DMS79 (cell line): ENCODE data around the gene LAGE3.
A peak's percentile ranks its signal among the peaks of the same experiment; 100 is the strongest.

Experiments
- DNase-seq: peaks from one replicate; lab custom pipeline; 2025; lab: John Stamatoyannopoulos, UW

Gene LAGE3

DNA sequence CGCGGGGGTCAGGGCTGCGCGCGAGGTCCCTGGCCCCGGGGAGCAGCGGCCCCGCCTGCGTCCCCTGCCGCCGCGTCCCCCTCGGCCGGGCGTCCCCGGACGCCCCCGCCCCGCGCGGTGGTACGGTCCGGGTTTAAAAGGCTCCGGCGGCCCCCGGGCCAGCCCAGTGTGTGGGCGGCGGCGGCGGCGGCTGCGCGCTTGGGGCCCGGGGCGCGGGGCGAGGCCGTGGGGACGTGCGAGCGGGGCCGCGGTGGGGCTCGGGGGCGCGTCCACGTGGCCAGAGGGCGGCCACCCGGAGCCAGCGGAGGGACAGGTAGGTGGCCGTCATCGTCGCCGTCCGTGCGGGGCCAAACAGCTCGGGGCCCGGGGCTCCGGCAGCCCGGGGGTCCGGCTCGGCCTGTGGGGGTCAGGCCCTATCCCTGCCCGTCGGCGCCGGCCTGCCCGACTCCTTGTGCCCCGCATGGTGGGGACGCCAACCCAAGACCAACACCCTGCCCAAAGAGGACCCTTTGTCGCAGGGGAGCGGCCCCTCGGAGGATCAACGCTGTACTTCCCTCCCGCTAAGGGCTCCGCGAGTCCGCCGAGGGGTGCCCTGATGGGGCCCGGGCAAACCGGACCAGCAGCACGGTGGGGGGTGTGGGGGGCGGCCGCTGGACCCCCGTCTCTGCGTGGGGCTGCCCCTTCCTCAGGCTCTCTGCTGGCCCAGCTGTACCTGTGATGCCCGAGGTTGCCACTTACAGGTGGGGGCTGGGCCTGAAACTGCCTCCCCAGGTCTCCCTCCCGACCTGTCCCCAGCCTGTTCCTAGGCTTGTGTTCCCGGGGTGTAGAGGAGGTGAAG, 20.7 kb downstream of the LAGE3 start, which contains the start of gene PLXNA3:
TSS of gene PLXNA3 (plus strand) at position 166 of the 838 bp plus-strand sequence. CDS start 1,903 bp downstream, outside the sequence.
- DNase-seq: no peak

DNA sequence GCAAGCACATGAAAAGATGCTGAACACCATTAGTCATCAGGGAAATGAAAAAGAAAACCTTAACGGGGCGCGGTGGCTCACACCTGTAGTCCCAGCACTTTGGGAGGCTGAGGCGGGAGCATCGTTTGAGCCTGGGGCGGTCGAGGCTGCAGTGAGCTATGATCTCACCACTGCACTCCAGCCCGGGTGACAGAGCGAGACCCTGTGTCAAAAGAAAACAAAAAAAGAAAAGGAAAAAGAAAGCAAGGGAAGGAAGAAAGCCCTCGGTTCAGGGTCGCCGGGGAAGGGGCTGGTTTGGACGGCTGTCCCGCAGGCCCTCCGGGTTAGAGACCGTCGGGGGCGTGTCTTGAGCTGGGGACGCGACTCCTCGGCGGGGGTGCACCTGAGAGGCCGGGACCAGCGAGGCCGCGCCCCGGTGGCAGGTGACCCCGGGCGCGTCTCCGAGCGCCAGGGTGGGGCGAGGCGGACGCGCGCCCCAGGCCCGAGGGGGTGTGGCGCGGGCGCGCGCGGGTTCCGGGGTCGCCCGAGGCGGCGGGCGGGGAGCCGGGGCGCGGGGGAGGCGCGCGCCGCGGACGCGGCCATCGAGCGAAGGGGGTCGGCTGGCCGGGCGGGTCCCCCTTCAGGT, 21.5 kb downstream of the LAGE3 start:
- no peak for DNase-seq

DNA sequence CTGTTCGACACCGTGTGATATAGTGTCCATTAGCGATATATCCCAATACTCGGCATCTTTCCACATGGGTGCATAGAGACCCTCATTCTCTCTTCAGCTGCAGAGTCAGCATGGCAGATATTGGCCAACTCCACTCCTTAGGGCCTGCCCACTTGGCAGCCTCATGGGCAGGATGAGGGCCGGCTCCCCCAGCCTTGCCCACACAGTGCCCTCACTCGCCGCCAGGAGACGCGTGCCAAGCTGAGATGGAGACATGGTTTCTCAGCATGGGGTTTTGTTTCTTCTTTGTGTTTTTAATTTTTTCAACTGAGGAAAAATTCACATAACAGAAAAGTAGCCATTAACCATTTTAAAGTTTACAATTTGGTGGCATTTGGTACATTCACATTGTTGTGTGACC, 26.3 kb downstream of the LAGE3 start:
- DNase-seq: no peak

DNA sequence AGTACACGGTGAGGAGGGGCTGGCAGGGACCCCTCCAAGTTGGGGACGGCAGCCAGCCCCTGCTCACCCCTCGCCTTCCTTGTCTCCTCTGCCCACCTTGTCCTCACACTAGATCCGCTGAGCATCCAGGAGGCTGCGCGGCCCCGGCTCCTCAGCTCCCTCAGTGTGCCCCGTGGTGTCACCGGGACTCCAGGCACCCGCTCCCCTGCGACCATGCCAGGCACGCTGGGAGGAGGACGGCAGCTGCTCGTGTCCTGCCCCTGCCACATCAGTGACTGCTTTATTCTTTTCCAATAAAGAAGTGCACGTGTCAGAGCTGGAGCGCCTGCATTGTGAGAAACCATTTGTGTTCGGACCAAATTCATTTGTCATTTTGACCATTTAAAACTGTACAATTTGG, 28.8 kb downstream of the LAGE3 start:
- DNase-seq: no peak

DNA sequence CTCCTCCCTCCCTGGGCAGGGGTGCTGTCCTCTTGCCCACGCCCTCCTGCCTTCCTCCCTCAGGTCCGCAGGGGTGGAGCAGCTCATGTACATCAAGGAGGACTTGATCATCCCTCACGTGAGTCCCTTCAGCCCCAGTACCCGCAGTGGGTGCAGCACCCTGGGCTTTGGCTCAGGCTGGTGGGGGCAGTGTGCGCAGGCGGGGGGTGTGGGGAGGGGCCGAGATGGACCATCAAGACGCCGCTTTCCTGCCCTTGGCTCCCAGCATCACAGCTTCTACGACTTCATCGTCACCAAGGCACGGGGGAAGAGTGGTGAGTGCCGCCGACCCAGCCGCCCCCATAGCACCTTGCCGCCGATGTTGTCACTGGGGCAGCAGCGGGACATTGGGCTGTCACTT, 29.5 kb downstream of the LAGE3 start:
- no peak for DNase-seq

DNA sequence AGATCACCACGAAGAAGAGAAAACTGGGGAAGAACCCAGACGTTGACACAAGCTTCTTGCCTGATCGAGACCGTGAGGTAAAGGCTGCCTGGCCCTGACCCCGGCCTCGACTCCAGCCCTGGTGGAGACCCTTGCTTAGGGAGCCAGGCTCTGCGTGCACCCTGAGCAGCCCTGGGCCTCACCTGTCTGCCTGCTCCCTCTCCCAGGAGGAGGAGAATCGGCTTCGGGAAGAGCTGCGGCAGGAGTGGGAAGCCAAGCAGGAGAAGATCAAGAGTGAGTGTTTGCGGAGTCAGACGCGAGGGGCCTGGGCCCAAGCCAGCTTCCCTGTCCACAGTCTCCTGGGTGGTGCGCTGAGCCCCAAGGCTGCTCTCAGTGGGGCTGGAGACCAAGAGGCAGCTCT, 30.6 kb downstream of the LAGE3 start:
- DNase-seq: no peak

DNA sequence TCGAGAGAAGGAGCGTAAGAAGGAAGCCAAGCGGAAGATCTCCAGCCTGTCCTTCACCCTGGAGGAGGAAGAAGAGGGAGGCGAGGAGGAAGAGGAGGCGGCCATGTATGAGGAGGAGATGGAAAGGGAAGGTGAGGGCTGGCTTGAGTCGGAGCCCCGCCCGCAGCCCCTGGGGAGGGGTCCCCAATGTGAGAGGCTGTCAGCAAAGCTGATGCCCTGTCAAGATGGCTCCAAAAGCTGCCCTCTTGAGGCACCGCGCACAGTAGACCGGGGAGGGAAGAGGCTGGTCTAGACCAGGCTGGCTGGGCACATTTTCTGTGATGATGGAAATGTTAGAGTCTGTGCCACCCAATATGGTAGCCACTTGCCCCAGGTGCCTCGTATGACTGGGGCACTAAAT, 32.7 kb downstream of the LAGE3 start:
- DNase-seq: no peak

DNA sequence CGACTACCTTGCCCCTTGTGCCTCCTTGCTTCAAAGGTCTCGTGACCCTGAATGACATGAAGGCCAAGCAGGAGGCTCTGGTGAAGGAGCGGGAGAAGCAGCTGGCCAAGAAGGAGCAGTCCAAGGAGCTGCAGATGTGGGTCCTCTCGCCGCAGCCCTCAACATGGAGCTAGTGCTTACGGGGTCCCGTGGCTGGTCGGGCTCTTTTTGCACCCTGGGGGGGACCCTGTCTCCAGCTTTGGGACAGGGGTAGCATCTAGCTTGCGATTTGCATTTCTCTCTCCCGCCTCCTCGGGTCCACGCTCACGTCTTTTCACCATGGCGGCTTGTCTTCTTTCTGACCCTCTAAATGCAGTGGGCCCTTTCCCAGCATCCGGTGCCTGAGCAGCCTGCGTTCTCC, 33.3 kb downstream of the LAGE3 start:
- DNase-seq: no peak

DNA sequence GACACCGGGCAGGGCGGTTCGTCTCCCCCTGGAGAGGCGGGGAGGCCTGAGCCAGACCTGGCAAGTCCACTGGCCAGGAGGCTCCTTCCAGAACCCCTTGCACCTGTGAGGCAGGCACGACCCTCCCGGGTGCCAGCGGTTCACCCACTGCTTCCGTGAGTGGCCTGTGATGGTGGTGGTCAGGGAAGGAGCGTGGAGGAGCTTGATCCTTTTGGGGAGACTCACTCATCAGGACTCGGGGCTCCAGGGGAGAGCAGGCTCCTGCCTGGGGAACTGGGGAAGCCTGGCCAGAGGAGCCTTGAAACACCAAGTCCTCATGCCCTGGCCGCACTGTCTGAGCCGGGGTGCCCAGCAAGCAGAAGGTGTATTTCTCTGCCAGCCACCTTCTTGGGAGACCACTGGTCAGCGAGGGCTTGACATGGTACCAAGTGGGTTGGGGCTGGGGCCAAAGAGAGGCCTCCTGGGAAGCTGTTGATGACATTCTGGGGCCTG, 34.3 kb downstream of the LAGE3 start:
- DNase-seq: no peak

DNA sequence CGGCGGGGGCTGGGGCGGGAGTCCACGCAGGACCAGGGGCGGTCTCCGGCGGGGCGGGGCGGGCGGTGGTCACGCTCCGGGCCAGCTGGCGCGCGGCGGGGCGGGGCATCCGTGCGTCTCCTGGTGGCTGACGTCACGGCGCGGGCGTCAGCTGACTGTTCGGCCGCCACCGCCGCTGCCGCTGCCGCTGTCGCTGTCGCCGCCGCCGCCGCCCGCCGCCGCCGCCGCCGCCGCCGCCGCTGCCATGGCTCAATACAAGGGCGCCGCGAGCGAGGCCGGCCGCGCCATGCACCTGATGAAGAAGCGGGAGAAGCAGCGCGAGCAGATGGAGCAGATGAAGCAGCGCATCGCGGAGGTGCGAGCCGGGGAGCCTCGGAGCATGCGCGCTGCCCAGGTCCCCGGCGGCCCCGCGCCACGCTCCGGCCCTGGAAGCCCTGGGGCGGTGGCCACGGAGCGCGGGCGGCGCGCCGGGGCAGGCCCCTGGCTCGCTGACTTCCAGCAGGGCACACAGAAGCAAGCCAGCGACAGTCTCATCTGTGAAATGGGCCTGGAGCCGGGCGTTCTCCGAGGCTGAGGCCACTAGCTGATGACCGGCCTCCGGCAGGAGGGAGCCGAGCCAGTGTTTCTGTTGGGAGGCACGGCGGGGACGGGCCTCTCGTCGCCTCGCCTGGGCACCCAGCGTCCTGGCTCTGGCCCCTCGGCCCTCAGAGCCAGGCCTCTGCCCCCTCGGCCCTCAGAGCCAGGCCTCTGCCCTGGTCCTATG, 34.9 kb downstream of the LAGE3 start, which contains the start of gene FAM50A:
TSS of gene FAM50A (plus strand) at position 150 of the 763 bp plus-strand sequence. CDS start at position 245, 95 bp downstream.
- DNase-seq: peak; percentile 18

DNA sequence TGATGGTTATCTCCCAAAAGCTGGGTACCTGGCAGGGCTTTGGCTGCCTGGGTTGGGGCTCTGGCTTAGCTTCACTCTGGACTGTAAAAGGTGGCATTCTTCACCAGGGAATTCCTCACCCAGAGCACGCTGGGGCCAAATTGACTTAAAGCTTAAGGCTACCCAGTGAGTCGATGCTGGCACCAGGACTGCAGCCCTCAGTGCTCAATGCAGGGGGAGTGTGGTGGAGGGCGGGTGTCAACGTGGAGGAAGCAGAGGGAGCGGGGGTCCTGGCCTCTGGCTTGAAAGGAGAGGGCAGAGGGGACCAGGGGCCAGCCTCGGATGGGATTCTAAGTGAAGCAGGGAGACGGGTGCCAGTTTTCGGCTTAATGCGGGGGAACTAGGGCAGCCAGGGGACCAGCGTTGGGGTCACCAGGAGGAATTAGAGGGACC, 35.6 kb downstream of the LAGE3 start:
- no peak for DNase-seq

DNA sequence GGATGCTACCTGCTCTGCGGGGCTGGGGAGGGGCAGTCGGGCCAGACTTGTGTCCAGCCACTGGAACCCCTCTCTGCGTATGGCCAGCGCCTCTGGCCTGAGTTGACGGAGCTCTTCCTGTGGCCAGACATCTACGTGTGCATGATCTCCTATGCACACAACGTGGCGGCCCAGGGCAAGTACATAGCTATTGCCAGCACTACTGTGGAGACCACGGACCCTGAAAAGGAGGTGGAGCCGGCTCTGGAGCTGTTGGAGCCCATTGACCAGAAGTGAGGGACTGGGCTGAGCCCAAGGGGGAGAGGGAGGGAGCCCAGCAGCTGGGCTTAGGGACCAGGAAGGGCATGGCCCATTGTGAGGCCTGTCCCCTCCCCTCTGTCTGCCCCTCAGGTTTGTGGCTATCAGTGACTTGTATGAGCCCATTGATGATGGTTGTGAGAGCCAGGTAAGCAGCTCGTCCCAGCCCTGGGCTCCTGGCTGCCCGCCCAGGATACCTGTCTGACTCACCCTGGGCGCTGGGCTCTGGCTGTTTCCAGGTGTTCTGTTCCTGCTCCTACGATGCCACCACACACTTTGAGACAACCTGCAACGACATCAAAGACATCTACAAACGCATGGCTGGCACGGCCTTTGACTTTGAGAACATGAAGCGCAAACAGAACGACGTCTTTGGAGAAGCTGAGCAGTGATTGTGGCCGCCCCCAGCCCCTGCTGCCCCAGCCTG, 36.9 kb downstream of the LAGE3 start:
- DNase-seq: no peak

DNA sequence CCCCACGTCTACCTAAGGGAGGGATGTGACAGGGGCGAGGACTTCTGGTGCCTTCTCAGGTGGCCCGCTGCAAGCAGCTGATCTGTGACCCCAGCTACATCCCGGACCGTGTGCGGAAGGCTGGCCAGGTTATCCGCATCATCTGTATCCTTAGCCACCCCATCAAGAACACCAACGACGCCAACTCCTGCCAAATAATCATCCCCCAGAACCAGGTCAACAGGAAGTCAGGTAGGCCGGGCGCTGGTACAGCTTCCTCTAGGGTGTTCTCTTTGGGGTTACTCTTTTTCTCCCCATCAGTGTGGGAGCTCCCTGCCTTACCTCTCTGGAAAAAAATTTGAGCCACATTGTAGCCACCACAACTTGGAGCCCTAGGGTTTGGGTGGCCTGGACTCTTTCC, 37.5 kb downstream of the LAGE3 start:
- DNase-seq: no peak

DNA sequence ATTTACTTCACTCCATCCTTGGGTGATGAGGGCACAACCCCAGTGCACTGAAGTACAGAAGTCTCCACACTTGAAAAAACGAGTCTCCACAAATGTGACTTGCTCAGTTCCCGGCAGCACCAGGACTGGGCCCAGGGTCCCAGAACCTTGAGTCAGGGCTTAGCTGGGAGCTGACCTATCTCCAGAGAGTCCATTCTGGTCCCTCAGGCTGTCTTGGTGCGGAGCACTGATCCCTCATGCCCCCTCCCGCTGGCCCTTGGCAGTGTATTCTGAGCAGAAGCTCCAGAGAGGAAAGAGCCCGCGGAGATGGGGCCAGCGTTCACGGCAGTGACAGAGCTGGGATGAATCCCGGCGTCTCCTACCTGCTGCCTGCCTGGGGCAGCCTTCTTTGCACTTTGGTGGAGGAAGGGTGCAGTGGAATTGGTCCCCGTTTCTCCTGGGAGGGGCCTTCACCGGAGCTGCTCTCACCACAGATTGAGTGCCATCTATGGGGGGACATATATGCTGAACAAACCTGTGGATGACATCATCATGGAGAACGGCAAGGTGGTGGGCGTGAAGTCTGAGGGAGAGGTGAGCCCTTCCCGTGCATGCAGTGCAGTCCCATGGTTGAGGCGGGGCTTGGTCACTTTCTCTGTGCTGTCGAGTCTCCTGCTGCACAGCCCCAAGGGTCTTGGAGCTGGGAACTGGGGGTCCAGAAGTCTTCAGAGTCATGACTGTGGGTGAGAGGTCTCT, 38.3 kb downstream of the LAGE3 start:
- DNase-seq: no peak

DNA sequence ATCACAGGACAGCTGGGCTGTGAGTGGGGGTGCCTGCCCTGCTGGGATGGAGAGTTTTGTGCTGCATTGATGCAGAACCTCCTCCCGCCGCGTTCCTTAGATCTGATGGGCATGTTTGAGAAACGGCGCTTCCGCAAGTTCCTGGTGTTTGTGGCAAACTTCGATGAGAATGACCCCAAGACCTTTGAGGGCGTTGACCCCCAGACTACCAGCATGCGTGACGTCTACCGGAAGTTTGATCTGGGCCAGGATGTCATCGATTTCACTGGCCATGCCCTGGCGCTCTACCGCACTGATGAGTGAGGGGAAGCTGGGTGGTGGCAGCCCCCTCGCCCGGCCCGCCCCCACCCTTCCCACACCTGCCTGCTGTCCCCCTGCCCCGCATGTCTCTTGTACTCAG, 39.2 kb downstream of the LAGE3 start:
- no peak for DNase-seq

DNA sequence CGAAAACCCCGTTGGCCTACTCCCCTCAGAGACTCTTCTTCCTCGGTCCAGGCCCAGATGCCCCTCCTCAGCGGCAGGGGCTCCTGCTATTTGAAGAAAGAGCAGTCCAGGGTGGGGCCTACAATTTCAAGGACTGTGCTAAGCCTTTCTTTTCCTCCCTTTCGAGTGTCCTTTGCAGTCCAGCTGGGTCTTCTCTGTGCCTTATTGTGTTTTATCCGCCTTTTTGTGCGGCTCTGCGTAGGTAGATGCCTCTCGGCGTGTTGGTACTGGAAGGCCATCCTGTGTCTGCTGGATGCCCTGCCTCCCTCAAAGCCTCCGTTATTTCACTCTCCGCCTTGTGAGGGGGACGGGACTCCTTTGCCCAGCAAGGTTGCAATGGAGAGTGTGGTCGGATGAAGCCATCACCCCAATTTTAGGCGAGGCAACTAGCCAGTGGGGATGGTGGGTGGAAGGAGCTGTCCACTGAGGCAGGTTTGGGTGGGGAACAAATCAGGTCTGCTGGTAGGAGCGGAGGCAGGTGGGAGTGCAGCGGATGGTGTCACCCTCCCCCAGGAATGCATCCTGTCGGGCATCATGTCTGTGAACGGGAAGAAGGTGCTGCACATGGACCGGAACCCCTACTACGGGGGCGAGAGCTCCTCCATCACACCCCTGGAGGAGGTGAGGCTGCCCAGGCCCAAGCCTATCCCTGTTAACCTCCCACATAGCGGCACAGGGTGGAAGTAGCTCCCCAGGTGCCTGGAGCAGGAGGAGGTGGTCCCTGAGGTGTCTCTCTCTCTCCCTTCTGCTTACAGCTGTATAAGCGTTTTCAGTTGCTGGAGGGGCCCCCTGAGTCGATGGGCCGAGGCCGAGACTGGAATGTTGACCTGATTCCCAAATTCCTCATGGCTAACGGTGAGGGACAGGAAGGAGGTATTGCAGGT, 40.8 kb downstream of the LAGE3 start:
- DNase-seq: no peak

DNA sequence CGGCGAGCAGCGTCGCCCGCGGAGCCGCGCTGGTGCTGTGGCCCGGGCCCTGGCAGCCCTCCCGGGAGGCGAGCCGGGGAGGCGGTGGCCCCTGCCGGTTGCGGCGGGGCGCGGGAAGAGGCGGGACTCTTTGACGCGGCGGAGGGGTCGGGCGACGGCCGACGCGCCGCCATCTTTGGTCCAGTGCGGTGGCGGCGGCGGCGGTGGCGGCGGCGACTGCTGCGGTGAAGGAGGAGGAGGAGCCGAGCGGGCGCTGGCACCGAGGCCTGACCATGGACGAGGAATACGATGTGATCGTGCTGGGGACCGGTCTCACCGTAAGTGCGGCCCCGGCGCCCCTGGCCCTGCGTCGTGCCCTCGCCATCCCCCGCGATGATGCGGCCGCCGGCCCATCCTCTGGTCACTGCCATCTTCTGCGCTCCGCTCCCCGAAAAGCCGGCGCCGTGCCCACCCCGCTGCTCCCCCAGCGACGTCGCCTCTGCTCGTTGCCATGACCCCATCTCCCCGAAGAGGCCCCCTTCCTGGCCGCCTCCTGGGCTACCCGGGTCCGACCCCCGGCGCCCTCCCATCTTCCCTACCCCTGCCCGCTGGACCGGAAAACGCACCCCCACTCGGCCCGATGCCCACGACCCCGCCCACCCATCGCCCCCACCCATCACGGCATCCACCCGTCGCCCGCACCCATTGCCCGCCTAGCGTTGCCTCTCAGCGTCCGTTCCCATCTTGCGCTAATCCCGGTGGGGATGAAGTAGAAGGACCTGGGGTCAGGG, 41.9 kb downstream of the LAGE3 start, which contains the start of gene GDI1:
TSS of gene GDI1 (plus strand) at position 172 of the 770 bp plus-strand sequence. CDS start at position 273, 101 bp downstream.
- no peak for DNase-seq

DNA sequence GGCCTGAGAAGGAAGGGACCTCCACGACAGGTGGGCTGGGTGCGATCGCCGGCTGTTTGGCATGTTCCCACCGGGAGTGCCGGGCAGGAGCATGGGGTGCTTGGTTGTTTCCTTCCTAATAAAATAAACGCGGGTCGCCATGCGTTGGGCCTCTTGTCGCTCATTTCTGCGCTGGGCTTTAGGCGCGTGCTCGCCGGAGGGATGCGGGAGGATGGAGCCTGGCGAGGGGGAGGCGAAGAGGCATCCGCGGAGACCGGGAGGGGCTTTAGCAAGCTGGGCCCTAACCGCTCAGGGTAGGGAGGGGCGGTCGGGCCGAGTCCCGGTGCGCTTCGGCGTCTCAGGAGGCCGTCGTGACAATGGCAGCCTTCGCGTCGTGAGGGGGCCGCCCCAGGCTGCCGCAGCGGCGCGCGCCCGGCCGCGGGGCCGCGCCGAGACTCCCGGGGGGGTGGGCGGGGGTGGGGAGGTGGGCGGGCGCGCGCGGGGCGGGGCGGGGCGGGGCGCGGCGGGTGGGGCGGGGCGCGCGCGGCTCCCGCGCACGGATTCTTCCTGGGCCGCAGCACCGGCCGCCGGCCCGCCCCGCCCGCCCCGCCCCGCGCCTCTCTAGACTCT, 42.6 kb downstream of the LAGE3 start:
- DNase-seq: no peak
